NB4 (cell line): Measurements from ENCODE around the gene SLC16A8.
"Not testable (repeated sequence)": the region's sequence is repeated elsewhere in the genome, so short reads cannot be mapped to it uniquely, and the experiment has no call there.

Experiments used
- DNase-seq: peaks from one replicate; pipeline ENCODE4 v3.0.0; 2010; ENCODE audit warnings: low read depth
- H3K4me3 ChIP-seq: one replicate; pipeline ENCODE4 v1.5.1; 2011; ENCODE audit warnings: mild to moderate bottlenecking, low read depth, low read length, moderate library complexity
- MYC ChIP-seq: IDR thresholded peaks from 2 replicates; pipeline ENCODE4 v1.6.1; 2011; ENCODE audit warnings: low read depth, low read length
- POLR2A ChIP-seq: IDR thresholded peaks from 2 replicates; pipeline ENCODE4 v1.6.1; 2011; ENCODE audit warnings: mild to moderate bottlenecking; ENCODE audit not compliant: insufficient read length; ENCODE audit errors: extremely low read depth
- TF ChIP-seq, protein P1 (sequence below): IDR thresholded peaks from 2 replicates; pipeline ENCODE4 v1.6.1; 2011; ENCODE audit warnings: low read depth, low read length
- TF ChIP-seq, protein P2 (sequence below): IDR thresholded peaks from one replicate; pipeline ENCODE4 v1.5.1; 2012; ENCODE audit warnings: low read depth, low read length

The SLC16A8 gene

DNA sequence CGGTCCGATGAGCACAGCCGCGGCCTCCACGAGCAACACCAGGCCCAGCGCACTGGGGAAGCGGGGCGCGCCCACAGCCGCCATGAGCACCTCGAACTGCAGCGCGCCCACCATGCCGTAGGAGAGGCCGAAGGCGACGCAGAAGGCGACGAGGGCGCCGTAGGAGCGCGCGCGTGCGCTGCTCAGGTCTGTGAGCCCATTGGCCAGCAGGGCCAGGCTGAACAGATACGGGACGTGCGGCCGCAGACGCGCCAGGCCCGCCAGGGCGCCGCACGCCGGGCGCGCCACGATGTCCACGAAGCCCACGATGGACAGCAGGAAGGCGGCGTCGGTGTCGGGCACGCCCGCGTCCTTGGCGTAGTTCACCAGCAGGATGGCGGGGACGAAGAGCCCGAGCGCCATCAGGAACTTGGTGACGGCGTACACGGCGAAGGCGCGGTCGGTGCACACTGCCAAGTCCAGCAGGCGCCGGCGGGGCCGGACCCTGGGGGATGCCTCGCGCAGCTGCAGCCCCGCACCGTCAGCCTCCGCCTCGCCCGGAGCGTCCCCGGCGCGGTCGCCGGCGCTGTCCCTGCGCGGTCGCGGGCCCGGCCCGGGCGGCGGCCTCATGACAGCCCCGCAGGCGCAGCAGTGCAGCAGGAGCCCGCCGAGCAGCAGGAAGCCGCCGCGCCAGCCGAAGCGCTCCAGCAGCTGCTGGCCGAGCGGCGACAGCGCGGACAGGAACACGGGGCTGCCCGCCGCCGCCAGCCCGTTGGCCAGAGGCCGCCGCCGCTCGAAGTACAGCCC is 2.9 kb downstream of the SLC16A8 start:
- DNase-seq: peak; percentile 29
- no peak overlapping the region for H3K4me3 ChIP-seq
- no peak for TF ChIP-seq POLR2A
- TF ChIP-seq, protein P1, sequence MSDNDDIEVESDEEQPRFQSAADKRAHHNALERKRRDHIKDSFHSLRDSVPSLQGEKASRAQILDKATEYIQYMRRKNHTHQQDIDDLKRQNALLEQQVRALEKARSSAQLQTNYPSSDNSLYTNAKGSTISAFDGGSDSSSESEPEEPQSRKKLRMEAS: no peak
- TF ChIP-seq, protein P2, sequence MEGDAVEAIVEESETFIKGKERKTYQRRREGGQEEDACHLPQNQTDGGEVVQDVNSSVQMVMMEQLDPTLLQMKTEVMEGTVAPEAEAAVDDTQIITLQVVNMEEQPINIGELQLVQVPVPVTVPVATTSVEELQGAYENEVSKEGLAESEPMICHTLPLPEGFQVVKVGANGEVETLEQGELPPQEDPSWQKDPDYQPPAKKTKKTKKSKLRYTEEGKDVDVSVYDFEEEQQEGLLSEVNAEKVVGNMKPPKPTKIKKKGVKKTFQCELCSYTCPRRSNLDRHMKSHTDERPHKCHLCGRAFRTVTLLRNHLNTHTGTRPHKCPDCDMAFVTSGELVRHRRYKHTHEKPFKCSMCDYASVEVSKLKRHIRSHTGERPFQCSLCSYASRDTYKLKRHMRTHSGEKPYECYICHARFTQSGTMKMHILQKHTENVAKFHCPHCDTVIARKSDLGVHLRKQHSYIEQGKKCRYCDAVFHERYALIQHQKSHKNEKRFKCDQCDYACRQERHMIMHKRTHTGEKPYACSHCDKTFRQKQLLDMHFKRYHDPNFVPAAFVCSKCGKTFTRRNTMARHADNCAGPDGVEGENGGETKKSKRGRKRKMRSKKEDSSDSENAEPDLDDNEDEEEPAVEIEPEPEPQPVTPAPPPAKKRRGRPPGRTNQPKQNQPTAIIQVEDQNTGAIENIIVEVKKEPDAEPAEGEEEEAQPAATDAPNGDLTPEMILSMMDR: no peak
- TF ChIP-seq MYC: no peak

DNA sequence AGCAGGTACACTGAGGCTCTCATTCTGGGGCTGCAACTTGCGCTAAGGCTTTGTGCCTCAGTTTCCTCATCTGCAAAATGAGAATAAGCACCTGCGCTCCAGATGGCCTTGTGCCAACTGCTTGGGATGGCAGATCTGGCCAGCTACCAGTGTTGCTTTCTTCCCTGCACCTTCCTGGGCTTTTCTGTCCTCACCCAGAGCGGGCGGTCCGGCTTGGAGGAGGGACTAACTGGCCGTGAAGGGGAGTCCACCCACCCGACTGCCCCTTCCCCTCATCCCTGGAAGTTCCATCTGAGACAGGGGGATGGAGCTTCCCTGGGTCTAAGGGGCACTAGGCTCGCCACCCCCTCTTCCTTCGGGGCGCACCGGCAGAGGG is 3.5 kb downstream of the SLC16A8 start:
- H3K4me3 ChIP-seq: no peak overlapping the region
- no peak for DNase-seq
- TF ChIP-seq, protein P2: no peak
- TF ChIP-seq POLR2A: no peak
- TF ChIP-seq, protein P1: no peak
- TF ChIP-seq MYC: no peak

DNA sequence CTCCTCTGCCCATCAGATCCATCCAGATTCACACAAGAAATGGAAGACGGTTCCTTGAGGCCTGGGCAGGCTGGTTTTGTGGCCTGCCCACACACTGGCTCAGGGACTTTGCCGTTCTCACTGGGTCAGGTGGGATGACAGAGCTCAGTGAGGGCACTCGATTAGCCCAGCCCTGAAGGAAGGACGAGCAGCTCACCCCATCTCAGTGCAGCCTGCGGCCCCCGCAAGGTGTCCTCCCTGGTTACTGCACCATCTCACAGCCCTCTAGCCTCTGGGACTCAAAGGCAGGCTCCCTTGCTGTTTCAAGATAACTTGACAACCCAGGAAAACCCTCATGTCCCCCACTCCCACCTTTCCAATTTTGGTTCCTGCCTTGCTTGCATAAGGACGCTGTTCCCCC is 4.2 kb downstream of the SLC16A8 start:
- DNase-seq: no peak
- TF ChIP-seq, protein P2: no peak
- TF ChIP-seq POLR2A (no peak), MYC (no peak)
- TF ChIP-seq, protein P1: no peak
- no peak overlapping the region for H3K4me3 ChIP-seq

DNA sequence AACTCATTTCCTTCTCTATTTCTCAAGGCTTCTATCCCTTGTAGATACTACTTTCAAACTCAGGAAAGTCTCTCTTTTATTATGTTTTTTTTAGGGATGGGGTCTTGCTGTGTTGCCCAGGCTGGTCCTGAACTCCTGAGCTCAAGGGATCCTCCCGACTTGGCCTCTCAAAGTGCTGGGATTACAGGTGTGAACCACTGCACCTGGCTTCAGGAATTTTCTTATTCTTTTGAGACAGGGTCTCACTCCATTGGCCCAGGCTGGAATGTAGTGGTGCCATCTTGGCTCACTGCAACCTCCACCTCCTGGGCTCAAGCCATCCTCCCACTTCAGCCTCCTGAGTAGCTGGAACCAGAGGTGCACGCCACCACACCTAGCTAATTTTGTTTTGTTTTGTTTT is 4.8 kb downstream of the SLC16A8 start:
- DNase-seq, H3K4me3 ChIP-seq: not testable (repeated sequence)

DNA sequence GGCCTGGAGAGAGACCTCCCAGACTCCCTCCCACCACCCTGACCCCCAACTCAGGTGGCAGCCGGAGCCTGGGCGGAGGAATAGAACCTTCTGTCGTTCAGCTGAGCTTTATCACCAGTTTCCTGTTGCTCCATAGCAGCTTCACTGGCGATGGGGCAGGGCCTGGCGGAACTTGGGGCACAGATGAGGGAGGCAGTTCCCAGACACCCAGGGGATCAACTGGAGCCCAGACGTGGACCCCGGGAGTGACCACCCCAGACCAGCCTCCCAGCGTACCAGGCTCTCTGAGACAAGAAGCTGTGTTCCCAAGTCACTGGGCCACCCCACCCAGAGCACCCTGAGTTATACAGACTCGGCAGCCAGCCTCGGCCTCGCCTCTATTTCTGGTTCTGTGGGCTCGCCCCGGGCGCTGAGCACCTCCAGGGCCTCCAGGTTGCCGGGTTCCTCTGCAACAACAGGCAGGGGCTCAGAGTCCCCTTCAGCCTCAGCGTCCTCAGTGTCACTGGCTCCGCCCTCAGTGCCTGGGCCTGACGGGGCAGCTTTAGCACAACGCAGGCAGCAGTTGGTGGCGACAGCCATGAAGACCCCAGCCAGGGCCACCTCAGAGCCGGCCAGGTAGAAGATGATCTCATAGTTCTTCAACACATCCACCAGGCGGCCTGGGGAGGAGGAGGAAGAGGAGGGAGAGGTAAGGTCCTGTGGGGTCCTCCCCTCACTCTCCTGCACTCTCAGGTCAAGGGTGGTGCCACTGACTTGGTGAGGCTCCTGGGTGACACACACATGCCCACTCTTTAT is 5.7 kb downstream of the SLC16A8 start:
- no peak for DNase-seq
- no peak for TF ChIP-seq MYC
- TF ChIP-seq, protein P1: no peak
- no peak for TF ChIP-seq POLR2A
- TF ChIP-seq, protein P2: no peak
- no peak overlapping the region for H3K4me3 ChIP-seq

DNA sequence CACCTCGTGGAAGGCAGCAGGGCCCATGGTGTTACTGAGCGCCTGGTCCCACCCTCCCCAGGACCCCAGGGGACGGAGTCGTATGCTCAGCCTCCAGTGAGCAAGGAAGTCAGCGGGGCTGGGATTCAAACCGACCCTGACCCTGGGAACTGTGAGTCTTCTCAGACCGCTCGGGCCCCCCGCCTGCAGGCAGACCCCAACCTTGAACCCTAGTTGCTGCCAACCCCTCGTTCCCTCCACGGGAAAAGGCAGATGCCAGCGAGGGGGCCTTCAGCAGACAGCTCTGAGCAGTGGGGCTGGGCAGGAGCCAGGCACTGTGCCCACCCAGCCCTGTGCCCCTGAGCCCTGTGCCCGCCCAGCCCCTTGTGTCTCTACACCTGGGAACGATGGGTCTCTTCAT is 6.4 kb downstream of the SLC16A8 start:
- no peak for DNase-seq
- TF ChIP-seq, protein P1: no peak
- TF ChIP-seq, protein P2: no peak
- TF ChIP-seq MYC: no peak
- TF ChIP-seq POLR2A: no peak
- H3K4me3 ChIP-seq: no peak overlapping the region
